Gastrocnemius medialis (tissue), 4 donors: ENCODE data around the gene SIAH3. TPM values are rescaled to one million over a fixed set of nuclear protein-coding genes. Genes with fewer than 3 reads are reported as not detected.
A peak's percentile ranks its signal among the peaks of the same experiment; 100 is the strongest.

Source experiments
- ATAC-seq, 2 donors: fragments of 150-250 bp; one replicate each; pipeline ENCODE4 v1.9.1; 2016
- DNase-seq, 2 donors: peaks; one replicate each; pipeline ENCODE4 v3.0.0-alpha.2; 2019
- H3K27ac ChIP-seq, 4 donors: fragments of 200-600 bp; sonication (generic); 1 replicate in 1 of 4; 2 replicates in 3 of 4; pipeline ENCODE4 v1.5.1; 2016 to 2018; ENCODE audit warnings: mild to moderate bottlenecking in 2 of 4, moderate library complexity in 1 of 4
- H3K27me3 ChIP-seq, 3 donors: fragments of 200-600 bp; sonication (generic) in 2 of 3; 1 replicate in 1 of 3; 2 replicates in 2 of 3; pipeline versions ENCODE4 v1.5.1 to v1.6.0; 2016 to 2019; ENCODE audit warnings: mild to moderate bottlenecking in 1 of 3, moderate library complexity in 1 of 3
- H3K36me3 ChIP-seq, 2 donors: fragments of 200-600 bp; sonication (generic) in 1 of 2; one replicate each; pipeline ENCODE4 v1.5.1; 2017 to 2018
- H3K4me1 ChIP-seq, 2 donors: fragments of 200-600 bp; sonication (generic) in 1 of 2; one replicate each; pipeline ENCODE4 v1.5.1; 2016 to 2017; ENCODE audit warnings: mild to moderate bottlenecking in 2 of 2
- H3K4me3 ChIP-seq, 4 donors: fragments of 200-600 bp; sonication (generic) in 3 of 4; 1 replicate in 1 of 4; 2 replicates in 3 of 4; pipeline ENCODE4 v1.5.1; 2016 to 2019; ENCODE audit warnings: mild to moderate bottlenecking in 2 of 4
- H3K9me3 ChIP-seq, 3 donors: fragments of 200-600 bp; sonication (generic) in 2 of 3; 1 replicate in 1 of 3; 2 replicates in 2 of 3; pipeline ENCODE4 v1.5.1; 2016 to 2019
- POLR2A ChIP-seq, 2 donors: fragments of 450-650 bp; IDR thresholded peaks; one replicate each; pipeline ENCODE4 v1.6.1; 2017; ENCODE audit warnings: antibody characterized with exemption in 2 of 2, mild to moderate bottlenecking in 2 of 2, moderate library complexity in 2 of 2
- in situ Hi-C, 4 donors: fragments of 200-750 bp; cut with MboI; loops; one replicate each; pipeline versions ENCODE4 v1.15.0 to v1.8.0; 2017; ENCODE audit warnings: low sequenced_read_pairs in 4 of 4
- intact Hi-C: fragments of 100-400 bp; cut with DNase I; formaldehyde crosslinking; loops from one replicate; pipeline ENCODE4 v1.15.1; 2023; ENCODE audit warnings: low total_unique reads
- total RNA-seq, 4 donors: library from RNA; depleted of rRNA; stranded (reverse); fragments of >200 nt; gene quantifications; one replicate each; pipeline versions ENCODE4 v1.1.0 to v1.2.3, GENCODE V29; 2016
- TF ChIP-seq, protein P1 (sequence below), 5 experiments: fragments of 450-650 bp in 3 of 5; fragments of 200-600 bp in 2 of 5; sonication (generic) in 2 of 5; IDR thresholded peaks in 4 of 5; conservative IDR thresholded peaks in 1 of 5; 1 replicate in 4 of 5; 2 replicates in 1 of 5; pipeline ENCODE4 v1.5.1; 2016 to 2019; ENCODE audit warnings: antibody characterized with exemption in 5 of 5, mild to moderate bottlenecking in 3 of 5, moderate library complexity in 3 of 5

The SIAH3 gene, protein sequence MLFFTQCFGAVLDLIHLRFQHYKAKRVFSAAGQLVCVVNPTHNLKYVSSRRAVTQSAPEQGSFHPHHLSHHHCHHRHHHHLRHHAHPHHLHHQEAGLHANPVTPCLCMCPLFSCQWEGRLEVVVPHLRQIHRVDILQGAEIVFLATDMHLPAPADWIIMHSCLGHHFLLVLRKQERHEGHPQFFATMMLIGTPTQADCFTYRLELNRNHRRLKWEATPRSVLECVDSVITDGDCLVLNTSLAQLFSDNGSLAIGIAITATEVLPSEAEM
- not detected for total RNA-seq

DNA sequence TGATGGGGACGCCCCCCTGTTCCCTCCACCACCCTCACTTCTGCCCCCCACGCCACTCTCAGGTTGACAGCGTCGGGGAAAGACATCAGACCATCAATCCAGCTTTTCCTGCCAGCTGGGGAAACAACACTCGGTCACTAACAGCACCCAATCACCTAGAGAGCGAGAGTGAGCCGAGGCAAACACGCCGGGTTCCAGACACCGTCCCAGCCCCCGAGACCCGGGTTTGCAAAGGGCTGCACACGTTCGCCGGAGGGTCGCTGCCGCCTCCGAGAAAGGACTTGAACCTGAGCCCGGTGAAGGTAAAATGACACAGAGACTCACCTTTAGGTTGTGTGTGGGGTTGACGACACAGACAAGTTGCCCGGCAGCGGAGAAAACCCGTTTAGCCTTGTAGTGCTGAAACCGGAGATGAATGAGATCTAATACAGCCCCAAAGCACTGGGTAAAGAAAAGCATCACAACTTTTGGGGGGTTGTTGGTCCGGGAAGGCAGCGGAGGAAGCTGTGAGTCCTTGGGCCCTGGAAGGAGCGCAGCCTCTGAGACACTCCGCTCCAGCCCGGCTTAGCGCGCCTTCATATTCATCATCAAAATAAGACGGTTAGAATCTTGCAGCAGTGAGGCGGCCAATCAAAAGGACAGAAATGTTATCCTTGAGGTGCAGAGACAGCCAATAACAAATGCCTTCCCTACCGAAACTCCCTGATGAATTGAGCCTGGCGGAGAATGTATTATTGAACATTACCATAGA lies at the start of gene SIAH3:
TSS of gene SIAH3 (minus strand) at position 583 of the 751 bp plus-strand sequence. CDS start at position 459, 124 bp downstream.
- in situ Hi-C loops (no loop called here), intact Hi-C loops (no loop called here)
- peak within 1 kb of the TSS; percentile 36 to 44 (median 39) for H3K4me3 ChIP-seq
- no peaks in the 10 kb centered on the region for H3K36me3 ChIP-seq
- peaks cover 0 to 28% (median 0%) of the 10 kb centered on the region in 3 donors for H3K27me3 ChIP-seq
- no peaks in the 10 kb centered on the region for H3K9me3 ChIP-seq
- no peak for DNase-seq
- no peak for TF ChIP-seq POLR2A (IDR thresholded peaks at IDR 0.05)
- TF ChIP-seq, protein P1, sequence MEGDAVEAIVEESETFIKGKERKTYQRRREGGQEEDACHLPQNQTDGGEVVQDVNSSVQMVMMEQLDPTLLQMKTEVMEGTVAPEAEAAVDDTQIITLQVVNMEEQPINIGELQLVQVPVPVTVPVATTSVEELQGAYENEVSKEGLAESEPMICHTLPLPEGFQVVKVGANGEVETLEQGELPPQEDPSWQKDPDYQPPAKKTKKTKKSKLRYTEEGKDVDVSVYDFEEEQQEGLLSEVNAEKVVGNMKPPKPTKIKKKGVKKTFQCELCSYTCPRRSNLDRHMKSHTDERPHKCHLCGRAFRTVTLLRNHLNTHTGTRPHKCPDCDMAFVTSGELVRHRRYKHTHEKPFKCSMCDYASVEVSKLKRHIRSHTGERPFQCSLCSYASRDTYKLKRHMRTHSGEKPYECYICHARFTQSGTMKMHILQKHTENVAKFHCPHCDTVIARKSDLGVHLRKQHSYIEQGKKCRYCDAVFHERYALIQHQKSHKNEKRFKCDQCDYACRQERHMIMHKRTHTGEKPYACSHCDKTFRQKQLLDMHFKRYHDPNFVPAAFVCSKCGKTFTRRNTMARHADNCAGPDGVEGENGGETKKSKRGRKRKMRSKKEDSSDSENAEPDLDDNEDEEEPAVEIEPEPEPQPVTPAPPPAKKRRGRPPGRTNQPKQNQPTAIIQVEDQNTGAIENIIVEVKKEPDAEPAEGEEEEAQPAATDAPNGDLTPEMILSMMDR (IDR thresholded peaks at IDR 0.05 in 4 of 5, conservative IDR thresholded peaks at IDR 0.05 in 1 of 5), result no peak
- peak in 1 of 2 donors; percentile 57 for ATAC-seq
- peaks cover 5 to 16% of the 10 kb centered on the region in 2 donors for H3K4me1 ChIP-seq
- H3K27ac ChIP-seq, result no peak within 1 kb of the TSS

DNA sequence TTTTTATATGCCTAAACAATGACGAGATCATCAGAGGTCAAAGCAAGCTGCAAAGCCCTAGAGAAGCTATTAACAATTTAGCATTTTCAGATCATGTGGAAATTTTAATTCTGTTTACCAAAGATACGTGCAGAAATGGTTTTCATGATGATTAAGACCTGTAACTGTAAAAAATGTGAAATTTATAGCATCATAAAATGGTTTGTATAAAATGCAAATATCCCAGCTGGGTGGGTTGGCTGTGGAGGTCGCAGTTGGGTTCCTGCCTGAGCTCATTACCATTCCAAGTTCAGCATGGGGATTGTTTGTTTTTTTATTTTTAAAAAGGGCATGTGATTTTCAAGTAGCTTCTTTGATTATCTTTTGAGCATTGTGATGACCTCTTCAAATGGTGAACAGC lies 47.9 kb upstream of the SIAH3 start:
- no peak overlapping the region for H3K4me3 ChIP-seq
- no peaks in the 10 kb centered on the region for H3K9me3 ChIP-seq
- no peak overlapping the region for H3K27ac ChIP-seq
- H3K36me3 ChIP-seq, result no peaks in the 10 kb centered on the region
- intact Hi-C loops, result no loop called here
- H3K4me1 ChIP-seq, result peaks cover 0 to 5% of the 10 kb centered on the region in 2 donors
- ATAC-seq (no peak), DNase-seq (no peak)
- H3K27me3 ChIP-seq, result no peaks in the 10 kb centered on the region
- in situ Hi-C loops, result no loop called here
- TF ChIP-seq, protein P1 (IDR thresholded peaks at IDR 0.05 in 4 of 5, conservative IDR thresholded peaks at IDR 0.05 in 1 of 5), result no peak
- TF ChIP-seq POLR2A (IDR thresholded peaks at IDR 0.05), result no peak

DNA sequence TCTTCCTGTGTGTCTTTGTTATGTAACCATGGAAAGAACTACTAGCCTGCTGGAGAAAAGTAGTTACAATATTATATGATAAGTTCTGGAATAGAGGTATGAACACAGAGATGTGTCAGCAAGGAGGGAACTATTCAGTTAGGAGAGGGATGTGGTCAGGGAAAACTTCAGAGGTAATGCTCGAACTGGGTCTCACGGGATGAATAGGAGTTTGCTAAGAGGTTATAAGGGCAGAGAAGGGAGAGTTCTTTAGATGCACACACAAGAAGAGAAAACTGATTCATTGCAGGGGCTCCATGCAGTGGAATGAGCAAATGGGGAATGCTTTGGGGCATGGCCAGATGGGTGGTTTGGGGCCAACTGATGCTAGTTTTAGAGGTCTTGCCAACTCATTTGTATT lies 46.0 kb upstream of the SIAH3 start:
- no peaks in the 10 kb centered on the region for H3K36me3 ChIP-seq
- no peak overlapping the region for H3K27ac ChIP-seq
- peaks cover 0 to 5% of the 10 kb centered on the region in 2 donors for H3K4me1 ChIP-seq
- no peaks in the 10 kb centered on the region for H3K27me3 ChIP-seq
- no peak for ATAC-seq
- in situ Hi-C loops (no loop called here), intact Hi-C loops (no loop called here)
- H3K9me3 ChIP-seq, result no peaks in the 10 kb centered on the region
- TF ChIP-seq POLR2A (IDR thresholded peaks at IDR 0.05), result no peak
- TF ChIP-seq, protein P1 (IDR thresholded peaks at IDR 0.05 in 4 of 5, conservative IDR thresholded peaks at IDR 0.05 in 1 of 5), result no peak
- no peak for DNase-seq
- H3K4me3 ChIP-seq, result no peak overlapping the region

DNA sequence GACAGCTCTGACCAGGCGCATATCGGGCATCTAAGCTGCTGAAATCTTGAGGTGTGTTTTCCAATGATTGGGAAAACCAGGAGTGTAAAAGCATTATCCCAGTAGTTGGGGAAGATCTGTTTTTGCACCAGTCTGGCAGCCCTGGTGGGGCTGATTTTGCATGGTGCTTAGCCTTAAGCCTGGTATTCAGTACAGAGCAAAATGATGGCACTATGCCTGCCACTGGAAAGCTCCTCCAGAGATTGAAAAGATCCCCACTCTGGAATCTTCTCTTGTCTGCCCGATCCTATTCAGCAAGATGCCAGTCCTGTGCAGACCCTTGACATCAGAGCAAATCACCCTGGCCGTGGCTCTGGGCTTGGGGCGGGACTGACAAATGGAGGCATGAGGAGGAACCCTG lies 44.7 kb upstream of the SIAH3 start:
- ATAC-seq (no peak), DNase-seq (no peak)
- in situ Hi-C loops (no loop called here), intact Hi-C loops (no loop called here)
- no peak overlapping the region for H3K4me3 ChIP-seq
- H3K27ac ChIP-seq, result no peak overlapping the region
- no peaks in the 10 kb centered on the region for H3K9me3 ChIP-seq
- H3K36me3 ChIP-seq, result no peaks in the 10 kb centered on the region
- H3K4me1 ChIP-seq, result peaks cover 0 to 5% of the 10 kb centered on the region in 2 donors
- no peaks in the 10 kb centered on the region for H3K27me3 ChIP-seq
- TF ChIP-seq, protein P1 (IDR thresholded peaks at IDR 0.05 in 4 of 5, conservative IDR thresholded peaks at IDR 0.05 in 1 of 5), result no peak
- TF ChIP-seq POLR2A (IDR thresholded peaks at IDR 0.05), result no peak
